HEK293T (cell line): ENCODE measurements around the gene GLDN.
"Not testable (repeated sequence)": the region's sequence is repeated elsewhere in the genome, so short reads cannot be mapped to it uniquely, and the experiment has no call there.

Source experiments
- CTCF ChIA-PET: fragments of 350-600 bp; formaldehyde crosslinking; extraction: SDS; loops from one replicate; lab custom pipeline; 2021; ENCODE audit warnings: antibody characterized with exemption, inconsistent platforms; lab: Yijun Ruan, JAX
- POLR2A ChIA-PET: fragments of 350-600 bp; formaldehyde crosslinking; extraction: SDS; loops from one replicate; lab custom pipeline; 2020; ENCODE audit warnings: antibody characterized with exemption, inconsistent platforms; lab: Yijun Ruan, JAX
- DNase-seq: peaks from one replicate; pipeline ENCODE4 v3.0.0; 2012; ENCODE audit warnings: mixed read lengths; ENCODE audit errors: extremely low spot score
- ARNT ChIP-seq: fragments of 450-650 bp; IDR thresholded peaks from 2 replicates; pipeline ENCODE4 v1.6.1; 2017; ENCODE audit warnings: mild to moderate bottlenecking
- BHLHE40 ChIP-seq: fragments of 450-650 bp; IDR thresholded peaks from 2 replicates; pipeline ENCODE4 v1.6.1; 2016; ENCODE audit warnings: mild to moderate bottlenecking, moderate library complexity, borderline replicate concordance
- CTBP1 ChIP-seq: fragments of 450-650 bp; IDR thresholded peaks from 2 replicates; pipeline ENCODE4 v1.6.1; 2016; ENCODE audit warnings: borderline replicate concordance
- ELF4 ChIP-seq: fragments of 450-650 bp; IDR thresholded peaks from 2 replicates; pipeline ENCODE4 v1.6.1; 2017; ENCODE audit warnings: antibody characterized with exemption
- FOXA1 ChIP-seq: fragments of 450-650 bp; IDR thresholded peaks from 2 replicates; pipeline ENCODE4 v1.6.1; 2016; ENCODE audit warnings: mild to moderate bottlenecking
- FOXK2 ChIP-seq: fragments of 450-650 bp; IDR thresholded peaks from 2 replicates; pipeline ENCODE4 v1.6.1; 2016; ENCODE audit warnings: mild to moderate bottlenecking
- FOXM1 ChIP-seq: fragments of 450-650 bp; IDR thresholded peaks from 2 replicates; pipeline ENCODE4 v1.6.1; 2017; ENCODE audit warnings: mild to moderate bottlenecking, borderline replicate concordance
- HDGF ChIP-seq: fragments of 450-650 bp; IDR thresholded peaks from 2 replicates; pipeline ENCODE4 v1.6.1; 2017; ENCODE audit warnings: antibody characterized with exemption, borderline replicate concordance
- L3MBTL2 ChIP-seq: fragments of 450-650 bp; conservative IDR thresholded peaks from 2 replicates; pipeline ENCODE4 v1.6.1; 2016; ENCODE audit warnings: mild to moderate bottlenecking
- LEF1 ChIP-seq: fragments of 450-650 bp; IDR thresholded peaks from 2 replicates; pipeline ENCODE4 v1.6.1; 2017; ENCODE audit warnings: mild to moderate bottlenecking, borderline replicate concordance
- NFRKB ChIP-seq: fragments of 450-650 bp; IDR thresholded peaks from 2 replicates; pipeline ENCODE4 v1.6.1; 2016; ENCODE audit warnings: mild to moderate bottlenecking, moderate library complexity
- SP1 ChIP-seq: fragments of 450-650 bp; IDR thresholded peaks from 2 replicates; pipeline ENCODE4 v1.6.1; 2017
- SUZ12 ChIP-seq: fragments of 450-650 bp; IDR thresholded peaks from 2 replicates; pipeline ENCODE4 v1.6.1; 2016; ENCODE audit warnings: mild to moderate bottlenecking
- TARDBP ChIP-seq: fragments of 450-650 bp; IDR thresholded peaks from 2 replicates; pipeline ENCODE4 v1.6.1; 2016
- ZNF384 ChIP-seq: fragments of 450-650 bp; IDR thresholded peaks from 2 replicates; pipeline ENCODE4 v1.6.1; 2016
- TF ChIP-seq, protein P1 (sequence below): fragments of 450-650 bp; IDR thresholded peaks from 2 replicates; pipeline ENCODE4 v1.6.1; 2016

Gene GLDN

DNA sequence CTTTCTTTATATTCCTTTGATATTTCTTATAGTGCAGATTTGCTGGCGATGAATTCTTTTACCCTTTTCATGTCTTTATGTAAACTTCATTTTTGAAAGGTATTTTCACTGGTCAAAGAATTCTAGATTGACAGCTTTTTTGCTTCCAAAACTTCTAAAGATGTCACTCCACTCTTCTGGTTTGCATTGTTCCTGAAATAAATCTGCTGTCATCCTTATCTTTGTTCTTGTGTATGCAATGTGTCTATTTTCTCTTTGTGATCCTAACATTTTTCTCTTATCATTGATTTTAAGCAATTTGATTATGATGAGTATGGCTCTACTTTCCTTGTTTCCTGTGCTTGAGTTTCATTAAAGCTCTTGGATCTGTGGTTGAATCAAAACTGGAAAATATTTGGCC, 103.4 kb downstream of the GLDN start:
- no peak for DNase-seq

DNA sequence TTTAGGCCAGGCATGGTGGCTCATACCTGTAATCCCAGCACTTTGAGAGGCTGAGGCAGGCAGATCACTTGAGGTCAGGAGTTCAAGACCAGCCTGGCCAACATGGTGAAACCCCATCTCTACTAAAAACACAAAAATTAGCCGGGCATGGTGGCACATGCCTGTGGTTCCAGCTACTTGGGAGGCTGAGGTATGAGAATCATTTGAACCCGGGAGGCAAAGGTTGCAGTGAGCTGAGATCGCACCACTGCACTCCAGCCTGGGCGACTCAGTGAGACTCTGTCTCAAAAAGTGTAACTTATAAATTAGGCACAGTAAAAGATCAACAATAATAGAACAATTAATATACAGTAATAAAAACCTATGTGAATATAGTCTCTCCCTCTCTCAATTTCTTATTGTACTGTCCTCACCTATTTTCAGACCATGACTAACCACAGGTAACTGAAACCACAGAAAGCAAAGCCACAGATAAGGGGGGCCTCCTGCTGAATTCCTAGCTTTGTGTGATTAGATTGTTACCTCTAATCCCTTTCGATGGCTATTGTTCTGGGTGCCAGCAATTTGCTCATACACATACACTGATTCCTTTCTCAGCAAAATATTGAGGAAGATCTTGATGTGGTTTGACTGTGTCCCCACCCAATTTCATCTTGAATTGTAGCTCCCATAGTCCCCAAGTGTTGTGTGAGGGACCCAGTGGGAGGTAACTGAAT, 104.7 kb downstream of the GLDN start:
- CTCF ChIA-PET, DNase-seq, POLR2A ChIA-PET: not testable (repeated sequence)

More for the DNA sequence above, 103.4 kb downstream of the GLDN start:
- TF ChIP-seq NFRKB (no peak), SP1 (no peak), L3MBTL2 (no peak), FOXK2 (no peak), ELF4 (no peak), FOXA1 (no peak), TARDBP (no peak), HDGF (no peak), BHLHE40 (no peak), FOXM1 (no peak), SUZ12 (no peak), LEF1 (no peak), CTBP1 (no peak), ZNF384 (no peak), ARNT (no peak)
- TF ChIP-seq, protein P1, sequence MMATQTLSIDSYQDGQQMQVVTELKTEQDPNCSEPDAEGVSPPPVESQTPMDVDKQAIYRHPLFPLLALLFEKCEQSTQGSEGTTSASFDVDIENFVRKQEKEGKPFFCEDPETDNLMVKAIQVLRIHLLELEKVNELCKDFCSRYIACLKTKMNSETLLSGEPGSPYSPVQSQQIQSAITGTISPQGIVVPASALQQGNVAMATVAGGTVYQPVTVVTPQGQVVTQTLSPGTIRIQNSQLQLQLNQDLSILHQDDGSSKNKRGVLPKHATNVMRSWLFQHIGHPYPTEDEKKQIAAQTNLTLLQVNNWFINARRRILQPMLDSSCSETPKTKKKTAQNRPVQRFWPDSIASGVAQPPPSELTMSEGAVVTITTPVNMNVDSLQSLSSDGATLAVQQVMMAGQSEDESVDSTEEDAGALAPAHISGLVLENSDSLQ, result no peak
- ChIA-PET CTCF (interaction anchor here (0.5 kb wide), 1 partner anchor 26 kb away, joined by 3 read pairs; no protein-coding TSS in a partner anchor), POLR2A (no interaction called here)

- no peak for TF ChIP-seq FOXA1
- TF ChIP-seq FOXM1, result no peak
- no peak for TF ChIP-seq ELF4
- TF ChIP-seq NFRKB, result no peak
- no peak for TF ChIP-seq LEF1
- no peak for TF ChIP-seq SP1
- no peak for TF ChIP-seq ARNT
- POLR2A ChIA-PET, result no interaction called here
Observed at GRCh38 chr15:51447855-51448621, 106.6 kb downstream of the GLDN start.

DNA sequence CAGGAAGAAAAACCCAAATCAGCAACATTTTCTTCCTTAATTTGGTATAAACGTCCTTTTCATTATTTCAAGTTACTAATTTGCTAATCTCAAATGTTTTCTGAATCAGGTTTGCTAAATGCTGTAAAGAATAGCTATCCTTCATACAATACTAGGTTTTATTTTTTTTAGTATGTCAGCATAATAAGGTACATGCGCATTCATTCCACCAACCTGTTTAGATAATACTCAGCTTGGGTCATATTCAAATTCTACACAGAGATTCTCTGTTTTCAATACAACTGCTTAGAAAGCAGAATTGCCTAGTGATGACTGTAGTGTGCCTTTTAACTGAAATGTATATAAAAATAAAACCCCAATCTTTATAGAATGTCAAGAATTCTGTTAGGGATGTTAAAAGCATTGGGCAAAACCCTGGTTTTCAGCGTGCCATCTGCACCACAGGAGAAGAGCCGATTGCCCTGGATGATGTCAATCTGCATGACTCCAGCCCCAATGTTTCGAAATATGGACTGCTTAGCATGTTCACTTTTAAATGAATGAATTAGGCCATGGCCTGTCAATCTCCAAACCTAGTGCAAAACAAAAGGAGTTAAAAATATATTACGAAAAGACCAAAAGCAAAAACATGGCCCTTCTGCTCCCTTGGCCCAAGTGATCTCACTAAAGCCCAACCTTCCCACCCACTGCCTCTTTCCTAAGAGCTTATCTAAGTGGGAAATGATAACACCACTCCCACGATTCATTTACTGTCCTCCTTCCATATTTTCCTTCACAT, 107.4 kb downstream of the GLDN start:
- CTCF ChIA-PET, result no interaction called here

More at GRCh38 chr15:51447855-51448621, 106.6 kb downstream of the GLDN start:
- CTCF ChIA-PET, result no interaction called here
- no peak for DNase-seq

DNA sequence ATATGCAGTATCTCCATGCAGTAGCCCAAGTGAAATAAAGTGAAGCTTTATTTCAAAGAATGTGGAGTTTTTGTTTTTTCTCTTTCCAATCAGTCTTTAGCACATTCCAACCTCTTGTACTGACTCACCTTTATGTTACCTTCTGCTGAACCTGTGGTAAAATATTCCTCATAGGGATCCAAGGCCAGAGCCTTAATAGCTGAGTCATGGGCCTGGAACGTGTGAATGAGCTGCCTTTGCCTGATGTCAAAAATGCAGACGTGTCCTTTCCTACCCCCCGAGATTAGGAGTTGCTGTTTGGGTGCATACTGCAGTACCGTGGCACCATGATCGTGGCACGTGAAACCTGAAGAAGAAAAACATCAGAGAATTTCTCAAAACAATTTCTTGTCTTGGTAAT, 108.5 kb downstream of the GLDN start:
- POLR2A ChIA-PET, result no interaction called here
- TF ChIP-seq LEF1 (no peak), BHLHE40 (no peak), FOXA1 (no peak), FOXM1 (no peak), SUZ12 (no peak), ELF4 (no peak), TARDBP (no peak), ZNF384 (no peak), ARNT (no peak), NFRKB (no peak), FOXK2 (no peak), HDGF (no peak)
- TF ChIP-seq, protein P1, result no peak
- CTCF ChIA-PET, result no interaction called here
- no peak for DNase-seq

More for the DNA sequence above, 107.4 kb downstream of the GLDN start:
- POLR2A ChIA-PET, result no interaction called here
- TF ChIP-seq TARDBP (no peak), FOXM1 (no peak), L3MBTL2 (no peak), LEF1 (no peak), FOXA1 (no peak), SP1 (no peak), BHLHE40 (no peak), NFRKB (no peak), CTBP1 (no peak), SUZ12 (no peak), ELF4 (no peak), ZNF384 (no peak), FOXK2 (no peak), ARNT (no peak)
- no peak for DNase-seq
